BLaER1 treated with 17β-estradiol and CSF1 and Interleukin-3, amounts not matched to agents 10 nM and 100 nM (cell line): ENCODE data around the gene ZNF511.

Source experiments
- H3K27ac ChIP-seq, 11 experiments: shearing (Covaris generic); formaldehyde crosslinking; 2 replicates each; pipeline ENCODE4 v1.8.1; 2022
- H3K27me3 ChIP-seq, 11 experiments: shearing (Covaris generic); formaldehyde crosslinking; 2 replicates each; pipeline ENCODE4 v1.8.1; 2022
- H3K36me3 ChIP-seq, 11 experiments: shearing (Covaris generic); formaldehyde crosslinking; 2 replicates each; pipeline ENCODE4 v1.8.1; 2022
- H3K4me1 ChIP-seq, 10 experiments: shearing (Covaris generic); formaldehyde crosslinking; 2 replicates each; pipeline ENCODE4 v1.8.1; 2022
- H3K4me2 ChIP-seq, 11 experiments: shearing (Covaris generic); formaldehyde crosslinking; 2 replicates each; pipeline ENCODE4 v1.8.1; 2022
- H3K4me3 ChIP-seq, 10 experiments: shearing (Covaris generic); formaldehyde crosslinking; 2 replicates each; pipeline ENCODE4 v1.8.1; 2022
- H3K9ac ChIP-seq, 11 experiments: shearing (Covaris generic); formaldehyde crosslinking; 2 replicates each; pipeline ENCODE4 v1.8.1; 2022
- H3K9me3 ChIP-seq, 11 experiments: shearing (Covaris generic); formaldehyde crosslinking; replicated peaks in 1 of 11; 2 replicates each; pipeline ENCODE4 v1.8.1; 2022
- H4K20me1 ChIP-seq, 11 experiments: shearing (Covaris generic); formaldehyde crosslinking; 2 replicates each; pipeline ENCODE4 v1.8.1; 2022
- Cebpa-rat ChIP-seq, 11 experiments: shearing (Covaris generic); IDR thresholded peaks; 2 replicates each; pipeline ENCODE4 v1.8.1; 2022

Gene ZNF511

DNA sequence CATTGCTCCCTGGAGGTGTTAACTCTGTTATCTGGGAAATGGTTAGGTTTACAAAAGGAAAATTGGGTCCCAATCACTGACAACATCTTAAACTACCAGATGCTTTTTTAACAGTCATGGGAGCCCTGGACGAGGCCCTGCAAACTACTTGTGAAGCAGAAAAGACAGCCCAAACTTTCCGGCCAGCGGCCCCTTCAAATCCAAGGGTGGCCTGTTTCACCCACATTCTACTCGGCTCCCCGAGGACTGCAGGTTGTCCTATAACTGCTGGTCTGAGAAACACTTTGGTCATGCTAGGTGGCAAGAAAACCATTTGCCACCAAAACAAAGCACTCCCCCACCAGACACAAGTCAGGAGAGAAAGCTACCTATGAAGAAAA, 2.6 kb upstream of the ZNF511 start:
- Histone ChIP-seq H3K9ac (peak overlapping the region in 8 of 11 experiments; percentile 10 to 98 (median 56); a peak in 11 of 22 replicates), H3K4me3 (no peak overlapping the region), H4K20me1 (peaks cover 61 to 93% (median 85%) of the 10 kb centered on the region in 11 experiments), H3K27me3 (no peaks in the 10 kb centered on the region), H3K36me3 (peaks cover 37 to 61% (median 47%) of the 10 kb centered on the region in 11 experiments), H3K9me3 (no peaks in the 10 kb centered on the region), H3K4me1 (peaks cover 25 to 50% (median 39%) of the 10 kb centered on the region in 10 experiments), H3K4me2 (peak overlapping the region in 7 of 11 experiments; percentile 34 to 98 (median 94); a peak in 13 of 22 replicates), H3K27ac (peak overlapping the region in 9 of 11 experiments; percentile 6 to 96 (median 29); a peak in 13 of 22 replicates)
- no peak for TF ChIP-seq Cebpa-rat (IDR thresholded peaks at IDR 0.05)

DNA sequence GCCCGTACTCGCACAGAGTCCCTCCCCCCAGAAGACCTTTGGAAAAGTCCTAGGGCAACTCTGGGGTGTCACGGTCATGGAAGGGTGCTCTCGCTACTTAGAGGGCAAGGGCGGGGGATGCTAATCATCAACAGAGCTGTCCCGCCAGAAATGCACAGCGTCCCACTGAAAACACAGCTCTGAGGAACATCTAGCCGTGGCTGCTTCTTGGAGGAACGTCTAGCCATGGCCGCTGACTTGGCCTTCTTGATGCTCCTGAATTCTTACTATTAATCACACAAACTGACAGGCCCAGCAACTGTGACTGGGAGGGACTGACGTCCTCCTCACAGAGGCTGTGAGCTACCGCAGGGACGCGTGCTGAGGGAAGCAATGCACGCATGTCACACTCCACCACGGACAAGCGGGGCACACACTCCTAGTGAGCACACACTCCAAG, 1.8 kb upstream of the ZNF511 start:
- Histone ChIP-seq H3K27ac (peak overlapping the region in 5 of 11 experiments; percentile 94 to 98 (median 96); a peak in 9 of 22 replicates), H3K9ac (peak overlapping the region; percentile 93 to 98 (median 97); a peak in 17 of 22 replicates), H3K4me3 (peak overlapping the region; percentile 87 to 100 (median 95); a peak in 10 of 20 replicates), H4K20me1 (peaks cover 52 to 93% (median 81%) of the 10 kb centered on the region in 11 experiments), H3K4me2 (peak overlapping the region; percentile 89 to 99 (median 95)), H3K36me3 (peaks cover 37 to 62% (median 47%) of the 10 kb centered on the region in 11 experiments), H3K9me3 (no peaks in the 10 kb centered on the region), H3K27me3 (no peaks in the 10 kb centered on the region), H3K4me1 (peaks cover 25 to 50% (median 39%) of the 10 kb centered on the region in 10 experiments)
- no peak for TF ChIP-seq Cebpa-rat (IDR thresholded peaks at IDR 0.05)

DNA sequence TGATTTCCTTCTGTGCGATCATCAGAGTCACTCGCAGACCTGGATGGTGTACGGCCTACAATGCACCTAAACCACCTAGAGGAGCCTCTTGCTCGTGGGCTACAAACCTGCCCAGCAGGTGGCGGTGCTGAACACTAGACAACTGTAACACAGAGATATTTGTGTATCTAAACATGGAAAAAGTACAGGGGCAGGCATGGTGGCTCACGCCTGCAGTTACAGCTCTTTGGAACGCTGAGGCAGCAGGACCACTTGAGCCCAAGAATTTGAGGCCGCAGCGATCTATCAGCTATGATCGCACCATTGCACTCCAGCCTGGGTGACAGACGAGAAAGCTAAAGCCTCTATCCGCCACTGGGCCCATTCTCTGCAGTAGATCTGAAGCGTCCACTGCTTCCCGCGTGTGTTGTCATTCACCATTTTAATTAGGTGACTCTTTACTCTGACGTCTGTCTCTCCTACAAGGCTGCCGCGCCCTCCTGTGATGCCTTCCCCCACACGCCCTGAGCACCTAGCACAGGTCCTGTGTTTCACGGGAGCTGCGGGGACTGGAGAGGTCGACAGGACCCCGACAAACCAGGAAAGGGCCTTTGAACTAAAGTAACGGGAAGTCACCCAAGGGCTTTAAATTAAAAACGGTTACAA, 816 bp upstream of the ZNF511 start:
- peaks cover 43 to 93% (median 77%) of the 10 kb centered on the region in 11 experiments for H4K20me1 ChIP-seq
- TF ChIP-seq Cebpa-rat (IDR thresholded peaks at IDR 0.05), result no peak
- peak overlapping the region; percentile 93 to 98 (median 97) for H3K9ac ChIP-seq
- H3K27me3 ChIP-seq, result no peaks in the 10 kb centered on the region
- peak overlapping the region; percentile 94 to 98 (median 97) for H3K27ac ChIP-seq
- H3K36me3 ChIP-seq, result peaks cover 37 to 62% (median 46%) of the 10 kb centered on the region in 11 experiments
- H3K4me1 ChIP-seq, result peaks cover 31 to 50% (median 41%) of the 10 kb centered on the region in 10 experiments
- peak overlapping the region; percentile 89 to 99 (median 95) for H3K4me2 ChIP-seq
- peak overlapping the region; percentile 87 to 100 (median 95) for H3K4me3 ChIP-seq
- no peaks in the 10 kb centered on the region for H3K9me3 ChIP-seq

DNA sequence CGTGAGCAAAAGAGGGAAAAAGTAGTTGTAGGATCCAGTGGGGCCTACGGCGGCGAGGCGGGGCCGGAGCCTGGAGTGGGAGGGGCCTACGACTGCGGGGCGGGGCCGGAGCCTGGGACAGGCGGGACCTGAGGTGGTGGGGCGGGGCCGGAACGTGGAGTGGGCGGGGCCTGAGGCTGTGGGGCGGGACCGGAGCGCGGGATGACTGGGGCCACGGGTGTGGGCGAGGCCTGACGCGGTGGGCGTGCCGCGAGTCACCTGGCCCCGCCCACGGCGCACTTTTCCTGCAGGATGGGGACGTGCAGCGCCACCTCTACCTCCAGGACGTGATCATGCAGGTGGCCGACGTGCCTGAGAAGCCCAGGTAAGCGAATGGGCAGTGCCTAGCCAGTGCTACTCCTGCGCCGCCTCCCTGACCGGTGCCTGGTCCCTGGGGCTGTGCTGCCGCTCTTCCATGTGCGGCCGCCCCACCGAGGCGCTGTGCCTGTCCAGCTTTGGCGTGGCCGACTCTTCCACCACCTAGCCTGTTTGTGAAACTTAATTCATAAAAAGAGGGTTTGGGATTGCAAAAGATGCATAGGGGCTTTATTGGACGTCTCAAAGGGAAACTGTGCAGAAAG, 496 bp downstream of the ZNF511 start:
- Histone ChIP-seq H3K36me3 (peaks cover 31 to 54% (median 39%) of the 10 kb centered on the region in 11 experiments), H3K4me3 (peak overlapping the region; percentile 87 to 100 (median 95)), H3K27ac (peak overlapping the region; percentile 94 to 98 (median 97)), H3K4me1 (peaks cover 39 to 58% (median 51%) of the 10 kb centered on the region in 10 experiments), H3K4me2 (peak overlapping the region; percentile 89 to 99 (median 95)), H3K27me3 (no peaks in the 10 kb centered on the region), H3K9me3 (no peaks in the 10 kb centered on the region), H3K9ac (peak overlapping the region; percentile 93 to 98 (median 97)), H4K20me1 (peaks cover 30 to 87% (median 67%) of the 10 kb centered on the region in 11 experiments; a peak in 21 of 22 replicates)
- no peak for TF ChIP-seq Cebpa-rat (IDR thresholded peaks at IDR 0.05)

DNA sequence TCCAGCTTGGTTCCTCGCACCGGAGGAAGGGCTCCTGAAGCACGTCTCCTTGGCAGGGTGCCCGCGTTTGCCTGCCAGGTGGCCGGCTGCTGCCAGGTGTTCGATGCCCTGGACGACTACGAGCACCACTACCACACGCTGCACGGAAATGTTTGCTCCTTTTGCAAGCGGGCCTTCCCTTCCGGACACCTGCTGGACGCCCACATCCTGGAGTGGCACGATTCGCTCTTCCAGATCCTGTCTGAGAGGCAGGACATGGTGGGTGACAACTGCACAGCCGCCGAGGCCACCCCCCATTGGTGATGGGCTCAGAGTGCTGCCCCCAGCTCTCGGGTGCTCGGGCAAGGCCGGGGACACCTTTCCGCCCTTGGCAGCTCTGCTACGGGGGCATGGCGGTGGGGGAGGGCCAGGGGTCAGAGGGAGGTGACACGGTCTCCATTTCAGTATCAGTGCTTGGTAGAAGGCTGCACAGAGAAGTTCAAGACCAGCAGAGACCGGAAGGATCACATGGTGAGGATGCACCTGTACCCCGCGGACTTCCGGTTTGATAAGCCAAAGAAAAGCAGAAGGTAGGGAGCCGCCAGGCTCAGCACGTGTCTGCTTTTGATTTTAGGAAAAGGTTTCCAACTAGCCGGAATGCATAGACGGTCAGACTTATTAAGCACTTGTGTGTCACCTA, 1.1 kb downstream of the ZNF511 start:
- TF ChIP-seq Cebpa-rat (IDR thresholded peaks at IDR 0.05), result no peak
- Histone ChIP-seq H3K27ac (peak overlapping the region in 1 of 11 experiments; percentile 12; a peak in 1 of 22 replicates), H3K36me3 (peaks cover 31 to 52% (median 39%) of the 10 kb centered on the region in 11 experiments), H3K4me1 (peaks cover 37 to 65% (median 57%) of the 10 kb centered on the region in 10 experiments), H3K9me3 (no peaks in the 10 kb centered on the region), H4K20me1 (peaks cover 25 to 82% (median 60%) of the 10 kb centered on the region in 11 experiments; a peak in 21 of 22 replicates), H3K4me2 (peak overlapping the region; percentile 47 to 97 (median 60); a peak in 21 of 22 replicates), H3K9ac (no peak overlapping the region), H3K4me3 (peak overlapping the region in 7 of 10 experiments; percentile 7 to 100 (median 95); a peak in 6 of 20 replicates), H3K27me3 (no peaks in the 10 kb centered on the region)

DNA sequence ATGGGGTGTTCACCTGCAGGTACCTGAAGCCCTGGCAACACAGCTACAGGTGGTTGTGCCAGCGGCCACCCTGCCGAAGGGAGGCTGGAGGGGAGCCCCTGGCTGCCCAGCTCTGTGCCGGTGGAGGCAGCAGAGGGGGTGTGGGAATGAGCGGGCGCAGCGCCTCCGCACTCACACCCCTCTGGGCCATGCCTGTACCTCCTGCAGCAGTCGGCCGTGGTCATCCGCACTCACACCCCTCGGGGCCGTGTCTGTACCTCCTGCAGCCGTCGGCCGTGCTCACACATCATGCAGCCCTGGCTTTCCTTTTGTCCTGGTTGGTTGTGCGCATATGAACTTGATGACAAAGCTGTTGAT, 1.7 kb downstream of the ZNF511 start:
- peaks cover 31 to 48% (median 39%) of the 10 kb centered on the region in 11 experiments for H3K36me3 ChIP-seq
- no peak overlapping the region for H3K27ac ChIP-seq
- H3K9me3 ChIP-seq, result no peaks in the 10 kb centered on the region
- peaks cover 32 to 65% (median 55%) of the 10 kb centered on the region in 10 experiments for H3K4me1 ChIP-seq
- H3K4me2 ChIP-seq, result peak overlapping the region in 9 of 11 experiments; percentile 47 to 97 (median 69); a peak in 12 of 22 replicates
- H3K27me3 ChIP-seq, result no peaks in the 10 kb centered on the region
- no peak for TF ChIP-seq Cebpa-rat (IDR thresholded peaks at IDR 0.05)
- peaks cover 21 to 77% (median 55%) of the 10 kb centered on the region in 11 experiments; a peak in 21 of 22 replicates for H4K20me1 ChIP-seq
- H3K9ac ChIP-seq, result no peak overlapping the region
- H3K4me3 ChIP-seq, result no peak overlapping the region

DNA sequence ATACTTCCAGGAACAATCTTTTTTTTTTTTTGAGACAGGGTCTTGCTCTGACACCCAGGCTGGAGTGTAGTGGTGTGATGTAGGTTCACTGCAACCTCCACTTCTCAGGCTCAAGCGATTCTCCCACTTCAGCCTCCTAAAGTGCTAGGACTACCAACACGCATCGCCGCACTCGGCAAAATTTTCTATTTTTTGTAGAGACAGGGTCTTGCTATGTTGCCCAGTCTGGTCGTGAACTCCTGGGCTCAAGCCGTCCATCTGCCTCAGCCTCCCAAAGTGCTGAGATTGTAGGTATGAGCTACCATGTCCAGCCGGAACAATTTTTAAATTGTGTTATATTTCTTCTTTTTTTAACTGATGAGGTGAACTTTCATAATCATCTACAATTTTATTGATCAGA, 2.1 kb downstream of the ZNF511 start:
- Histone ChIP-seq H4K20me1 (peaks cover 17 to 73% (median 51%) of the 10 kb centered on the region in 11 experiments; a peak in 21 of 22 replicates), H3K27ac (no peak overlapping the region), H3K4me2 (no peak overlapping the region), H3K9ac (no peak overlapping the region), H3K4me1 (peaks cover 28 to 64% (median 52%) of the 10 kb centered on the region in 10 experiments), H3K9me3 (peaks cover 0 to under 1% (median 0%) of the 10 kb centered on the region in 11 experiments; a peak in 4 of 22 replicates), H3K36me3 (peaks cover 31 to 48% (median 38%) of the 10 kb centered on the region in 11 experiments), H3K4me3 (no peak overlapping the region), H3K27me3 (no peaks in the 10 kb centered on the region)
- TF ChIP-seq Cebpa-rat (IDR thresholded peaks at IDR 0.05), result no peak

DNA sequence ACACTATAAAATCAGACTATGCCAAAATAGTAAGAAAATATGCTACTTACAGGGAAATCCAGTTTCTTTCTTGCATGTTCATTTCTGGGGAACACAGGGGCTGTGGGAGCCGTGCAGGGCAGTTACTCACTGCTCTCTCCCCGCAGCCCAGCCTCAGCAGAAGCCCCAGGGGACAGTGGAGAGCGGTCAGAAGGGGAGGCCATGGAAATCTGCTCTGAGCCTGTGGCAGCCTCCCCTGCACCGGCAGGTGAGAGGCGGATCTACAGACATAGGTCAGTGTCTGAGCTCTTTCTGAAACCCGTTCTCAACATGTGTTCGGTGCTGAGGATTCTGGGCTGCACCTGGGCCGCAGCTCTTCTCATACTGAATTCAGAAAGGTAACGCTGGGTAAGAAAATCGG, 2.9 kb downstream of the ZNF511 start:
- no peak overlapping the region for H3K4me2 ChIP-seq
- H3K4me3 ChIP-seq, result no peak overlapping the region
- H3K27me3 ChIP-seq, result no peaks in the 10 kb centered on the region
- H4K20me1 ChIP-seq, result peaks cover 13 to 65% (median 43%) of the 10 kb centered on the region in 11 experiments; a peak in 21 of 22 replicates
- H3K27ac ChIP-seq, result no peak overlapping the region
- peaks cover 20 to 58% (median 48%) of the 10 kb centered on the region in 10 experiments for H3K4me1 ChIP-seq
- peaks cover 31 to 48% (median 38%) of the 10 kb centered on the region in 11 experiments for H3K36me3 ChIP-seq
- peak overlapping the region in 1 of 11 experiments; percentile 4; a peak in 2 of 22 replicates for H3K9ac ChIP-seq
- TF ChIP-seq Cebpa-rat (IDR thresholded peaks at IDR 0.05), result no peak
- H3K9me3 ChIP-seq, result peaks cover 0 to 7% (median 0%) of the 10 kb centered on the region in 11 experiments; a peak in 6 of 22 replicates
